Adipocyte (in vitro differentiated cells): ENCODE measurements around the gene SMARCA2.
A peak's percentile ranks its signal among the peaks of the same experiment; 100 is the strongest.

Experiments used
- DNase-seq: peaks from one replicate; pipeline ENCODE4 v3.0.0-alpha.2; 2015; ENCODE audit warnings: low read depth
- H3K27me3 ChIP-seq: replicated peaks from 2 replicates; pipeline ENCODE4 v1.7.0; 2013; ENCODE audit warnings: mild to moderate bottlenecking, low read length, moderate library complexity; ENCODE audit not compliant: control insufficient read depth, insufficient read depth
- H3K36me3 ChIP-seq: 2 replicates; pipeline ENCODE4 v1.7.0; 2013; ENCODE audit warnings: low read length, mild to moderate bottlenecking, moderate library complexity; ENCODE audit not compliant: control insufficient read depth, insufficient read depth, severe bottlenecking
- H3K4me1 ChIP-seq: 2 replicates; pipeline ENCODE4 v1.7.0; 2013; ENCODE audit warnings: mild to moderate bottlenecking, low read length, moderate library complexity; ENCODE audit not compliant: control insufficient read depth, insufficient read depth
- H3K4me3 ChIP-seq: 2 replicates; pipeline ENCODE4 v1.7.0; 2013; ENCODE audit warnings: mild to moderate bottlenecking, low read length, moderate library complexity
- H3K9ac ChIP-seq: 2 replicates; pipeline ENCODE4 v1.7.0; 2013; ENCODE audit warnings: mild to moderate bottlenecking, low read length, moderate library complexity
- H3K9me3 ChIP-seq: 2 replicates; pipeline ENCODE4 v1.7.0; 2013; ENCODE audit warnings: mild to moderate bottlenecking, low read length, moderate library complexity; ENCODE audit not compliant: control insufficient read depth

SMARCA2 gene

GRCh38 chr9:2229109-2229721, 214.1 kb downstream of the SMARCA2 start:
- H3K9me3 ChIP-seq, result no peaks in the 10 kb centered on the region
- H3K4me3 ChIP-seq, result no peak overlapping the region
- DNase-seq, result no peak
- no peaks in the 10 kb centered on the region for H3K27me3 ChIP-seq
- peaks cover 20% of the 10 kb centered on the region for H3K4me1 ChIP-seq
- no peaks in the 10 kb centered on the region for H3K36me3 ChIP-seq
- no peak overlapping the region for H3K9ac ChIP-seq

- Histone ChIP-seq H3K4me3 (no peak overlapping the region), H3K4me1 (peaks cover 20% of the 10 kb centered on the region), H3K9me3 (no peaks in the 10 kb centered on the region), H3K27me3 (no peaks in the 10 kb centered on the region), H3K9ac (no peak overlapping the region), H3K36me3 (no peaks in the 10 kb centered on the region)
- no peak for DNase-seq
Observed at GRCh38 chr9:2230362-2230761, 215.2 kb downstream of the SMARCA2 start.

- H3K9ac ChIP-seq, result no peak overlapping the region
- peaks cover 20% of the 10 kb centered on the region for H3K4me1 ChIP-seq
- H3K27me3 ChIP-seq, result no peaks in the 10 kb centered on the region
- no peaks in the 10 kb centered on the region for H3K36me3 ChIP-seq
- no peaks in the 10 kb centered on the region for H3K9me3 ChIP-seq
- no peak for DNase-seq
- H3K4me3 ChIP-seq, result no peak overlapping the region
Observed at GRCh38 chr9:2231101-2231500, 216.0 kb downstream of the SMARCA2 start.

- peaks cover 20% of the 10 kb centered on the region for H3K4me1 ChIP-seq
- H3K36me3 ChIP-seq, result no peaks in the 10 kb centered on the region
- H3K9me3 ChIP-seq, result no peaks in the 10 kb centered on the region
- H3K9ac ChIP-seq, result no peak overlapping the region
- no peak overlapping the region for H3K4me3 ChIP-seq
- DNase-seq, result peak; percentile 29
- no peaks in the 10 kb centered on the region for H3K27me3 ChIP-seq
Observed at GRCh38 chr9:2231829-2232228, 216.7 kb downstream of the SMARCA2 start.

- Histone ChIP-seq H3K36me3 (no peaks in the 10 kb centered on the region), H3K9me3 (no peaks in the 10 kb centered on the region), H3K27me3 (no peaks in the 10 kb centered on the region), H3K9ac (no peak overlapping the region), H3K4me1 (peaks cover 10% of the 10 kb centered on the region), H3K4me3 (no peak overlapping the region)
- no peak for DNase-seq
Observed at GRCh38 chr9:2233274-2233673, 218.1 kb downstream of the SMARCA2 start.

- H3K9me3 ChIP-seq, result no peaks in the 10 kb centered on the region
- peak; percentile 19 for DNase-seq
- H3K9ac ChIP-seq, result no peak overlapping the region
- H3K4me3 ChIP-seq, result no peak overlapping the region
- no peaks in the 10 kb centered on the region for H3K27me3 ChIP-seq
- H3K4me1 ChIP-seq, result peaks cover 10% of the 10 kb centered on the region
- H3K36me3 ChIP-seq, result no peaks in the 10 kb centered on the region
Observed at GRCh38 chr9:2234371-2234893, 219.3 kb downstream of the SMARCA2 start.

GRCh38 chr9:2235623-2236022, 220.5 kb downstream of the SMARCA2 start:
- H3K36me3 ChIP-seq, result no peaks in the 10 kb centered on the region
- no peak for DNase-seq
- no peaks in the 10 kb centered on the region for H3K27me3 ChIP-seq
- peaks cover 10% of the 10 kb centered on the region for H3K4me1 ChIP-seq
- no peak overlapping the region for H3K9ac ChIP-seq
- no peak overlapping the region for H3K4me3 ChIP-seq
- no peaks in the 10 kb centered on the region for H3K9me3 ChIP-seq

- Histone ChIP-seq H3K9ac (no peak overlapping the region), H3K36me3 (no peaks in the 10 kb centered on the region), H3K27me3 (no peaks in the 10 kb centered on the region), H3K4me1 (peaks cover 12% of the 10 kb centered on the region), H3K4me3 (no peak overlapping the region), H3K9me3 (no peaks in the 10 kb centered on the region)
- DNase-seq, result no peak
Observed at GRCh38 chr9:2236850-2237249, 221.7 kb downstream of the SMARCA2 start.

GRCh38 chr9:2241461-2241835, 226.3 kb downstream of the SMARCA2 start:
- H3K36me3 ChIP-seq, result no peaks in the 10 kb centered on the region
- DNase-seq, result no peak
- peaks cover 7% of the 10 kb centered on the region for H3K4me1 ChIP-seq
- peak overlapping the region; percentile 82 for H3K4me3 ChIP-seq
- peak overlapping the region; percentile 75 for H3K9ac ChIP-seq
- peaks cover 11% of the 10 kb centered on the region for H3K9me3 ChIP-seq
- peaks cover 8% of the 10 kb centered on the region for H3K27me3 ChIP-seq

- Histone ChIP-seq H3K9me3 (peaks cover 11% of the 10 kb centered on the region), H3K4me1 (peaks cover 7% of the 10 kb centered on the region), H3K27me3 (peaks cover 8% of the 10 kb centered on the region), H3K9ac (peak overlapping the region; percentile 75), H3K36me3 (no peaks in the 10 kb centered on the region), H3K4me3 (peak overlapping the region; percentile 82)
- peak; percentile 92 for DNase-seq
Observed at GRCh38 chr9:2241836-2242741, 226.9 kb downstream of the SMARCA2 start.

GRCh38 chr9:2242831-2243330, 227.7 kb downstream of the SMARCA2 start:
- peaks cover 8% of the 10 kb centered on the region for H3K27me3 ChIP-seq
- peaks cover 11% of the 10 kb centered on the region for H3K9me3 ChIP-seq
- peaks cover 7% of the 10 kb centered on the region for H3K4me1 ChIP-seq
- H3K9ac ChIP-seq, result no peak overlapping the region
- no peaks in the 10 kb centered on the region for H3K36me3 ChIP-seq
- no peak for DNase-seq
- H3K4me3 ChIP-seq, result peak overlapping the region; percentile 82
